Lower lobe of right lung (tissue), 2 donors: ENCODE data around the gene GNAO1. TPM values are rescaled to one million over a fixed set of nuclear protein-coding genes. Genes with fewer than 3 reads are reported as not detected.

ENCODE experiments used
- ATAC-seq, 2 donors: fragments of 200-7000 bp; cut with Tn5 transposase; one replicate each; pipeline ENCODE4 v1.9.1; 2020 to 2022; ENCODE audit warnings: mild to moderate bottlenecking in 2 of 2, moderate library complexity in 2 of 2
- DNase-seq: peaks from one replicate; pipeline ENCODE4 v3.0.0-alpha.2; 2020
- H3K27ac ChIP-seq: fragments of 200-600 bp; one replicate; pipeline ENCODE4 v1.8.0; 2022
- H3K27me3 ChIP-seq: fragments of 200-600 bp; one replicate; pipeline ENCODE4 v1.8.0; 2022; ENCODE audit warnings: low read depth
- H3K36me3 ChIP-seq: fragments of 200-600 bp; one replicate; pipeline ENCODE4 v1.8.0; 2022; ENCODE audit warnings: mild to moderate bottlenecking
- H3K4me1 ChIP-seq: fragments of 200-600 bp; one replicate; pipeline ENCODE4 v1.8.0; 2022
- H3K4me3 ChIP-seq: fragments of 200-600 bp; one replicate; pipeline ENCODE4 v1.8.0; 2022; ENCODE audit warnings: mild to moderate bottlenecking
- H3K9me3 ChIP-seq: fragments of 200-600 bp; one replicate; pipeline ENCODE4 v1.8.0; 2022
- CTCF ChIP-seq: fragments of 200-600 bp; IDR thresholded peaks from one replicate; pipeline ENCODE4 v1.8.0; 2022; ENCODE audit warnings: antibody characterized with exemption, mild to moderate bottlenecking
- intact Hi-C: fragments of 100-400 bp; cut with DNase I; formaldehyde crosslinking; loops from one replicate; pipeline ENCODE4 v1.11.0; 2022
- total RNA-seq: library from RNA; stranded (reverse); fragmentation: NEBNext Ultra II Directional; extraction: Animal tissue kit (Norgen Biotek cat#: 25700); gene quantifications from one replicate; pipeline ENCODE4 v1.2.1, GENCODE V29; 2021
- donor health status: DM: no; HTN: yes; CAD: no; lungs with severe emphysema.

GNAO1 gene
- total RNA-seq, 1 donor from 2014 or later = 1.8 TPM

GRCh38 chr16:56337131-56337857 is 146.0 kb downstream of the GNAO1 start:
- Histone ChIP-seq H3K9me3 (no peaks in the 10 kb centered on the region), H3K27me3 (no peaks in the 10 kb centered on the region), H3K4me3 (no peak overlapping the region), H3K4me1 (no peaks in the 10 kb centered on the region), H3K36me3 (no peaks in the 10 kb centered on the region), H3K27ac (no peak overlapping the region)
- intact Hi-C loops = no loop called here
- no peak for TF ChIP-seq CTCF
- no peak for ATAC-seq
- no peak for DNase-seq

- TF ChIP-seq CTCF = no peak
- intact Hi-C loops = no loop called here
- H3K27me3 ChIP-seq = no peaks in the 10 kb centered on the region
- H3K9me3 ChIP-seq = no peaks in the 10 kb centered on the region
- no peak overlapping the region for H3K4me3 ChIP-seq
- H3K4me1 ChIP-seq = no peaks in the 10 kb centered on the region
- no peak overlapping the region for H3K27ac ChIP-seq
- no peak for ATAC-seq
- H3K36me3 ChIP-seq = no peaks in the 10 kb centered on the region
- DNase-seq = no peak
These were observed 146.6 kb downstream of the GNAO1 start for GRCh38 chr16:56337858-56338325.

- intact Hi-C loops = no loop called here
- no peaks in the 10 kb centered on the region for H3K4me1 ChIP-seq
- no peaks in the 10 kb centered on the region for H3K36me3 ChIP-seq
- no peak for TF ChIP-seq CTCF
- H3K27ac ChIP-seq = no peak overlapping the region
- H3K4me3 ChIP-seq = no peak overlapping the region
- H3K9me3 ChIP-seq = no peaks in the 10 kb centered on the region
- DNase-seq (no peak), ATAC-seq (no peak)
- H3K27me3 ChIP-seq = no peaks in the 10 kb centered on the region
These were observed 147.5 kb downstream of the GNAO1 start for GRCh38 chr16:56338566-56339318.

- Histone ChIP-seq H3K36me3 (no peaks in the 10 kb centered on the region), H3K27ac (no peak overlapping the region), H3K4me3 (no peak overlapping the region), H3K9me3 (no peaks in the 10 kb centered on the region), H3K27me3 (no peaks in the 10 kb centered on the region), H3K4me1 (no peaks in the 10 kb centered on the region)
- DNase-seq (no peak), ATAC-seq (no peak)
- no peak for TF ChIP-seq CTCF
- intact Hi-C loops = no loop called here
These were observed 148.3 kb downstream of the GNAO1 start for GRCh38 chr16:56339431-56340195.

GRCh38 chr16:56340416-56340815 is 149.1 kb downstream of the GNAO1 start:
- ATAC-seq (no peak), DNase-seq (no peak)
- TF ChIP-seq CTCF = no peak
- no peaks in the 10 kb centered on the region for H3K4me1 ChIP-seq
- intact Hi-C loops = no loop called here
- H3K36me3 ChIP-seq = no peaks in the 10 kb centered on the region
- no peak overlapping the region for H3K4me3 ChIP-seq
- no peaks in the 10 kb centered on the region for H3K9me3 ChIP-seq
- H3K27me3 ChIP-seq = no peaks in the 10 kb centered on the region
- H3K27ac ChIP-seq = no peak overlapping the region
